ACC112 (cell line): ENCODE results near the gene C19orf81.

Experiments
- H2AFZ ChIP-seq: fragments of 200-600 bp; sonication (generic); one replicate; pipeline ENCODE4 v1.6.0; 2017; ENCODE audit warnings: antibody characterized with exemption, low read length; ENCODE audit not compliant: unreplicated experiment
- H3K27ac ChIP-seq: fragments of 200-600 bp; sonication (generic); 2 replicates; pipeline ENCODE4 v1.5.1; 2014; ENCODE audit warnings: low read depth, mild to moderate bottlenecking, antibody characterized with exemption, low read length, moderate library complexity
- H3K27me3 ChIP-seq: fragments of 200-600 bp; sonication (generic); 2 replicates; pipeline ENCODE4 v1.6.1; 2014; ENCODE audit warnings: mild to moderate bottlenecking, antibody characterized with exemption, low read length, moderate library complexity, mixed read lengths; ENCODE audit not compliant: insufficient read depth
- H3K36me3 ChIP-seq: fragments of 200-600 bp; sonication (generic); 2 replicates; pipeline ENCODE4 v1.6.1; 2016; ENCODE audit warnings: mild to moderate bottlenecking, antibody characterized with exemption, low read length, moderate library complexity, mixed read lengths; ENCODE audit not compliant: insufficient read depth
- H3K4me1 ChIP-seq: fragments of 200-600 bp; sonication (generic); one replicate; pipeline ENCODE4 v1.6.1; 2016; ENCODE audit warnings: low read length, mixed read lengths; ENCODE audit not compliant: insufficient read depth, unreplicated experiment, control insufficient read depth
- H3K4me3 ChIP-seq: fragments of 200-600 bp; sonication (generic); 2 replicates; pipeline ENCODE4 v1.5.1; 2014; ENCODE audit warnings: mild to moderate bottlenecking, low read depth, low read length
- H3K79me2 ChIP-seq: fragments of 200-600 bp; sonication (generic); one replicate; pipeline ENCODE4 v1.6.0; 2016; ENCODE audit warnings: low read length; ENCODE audit not compliant: control insufficient read depth, unreplicated experiment, insufficient read depth

The C19orf81 gene

GRCh38 chr19:50667759-50668231 lies 18.6 kb downstream of the C19orf81 start:
- no peak overlapping the region for H3K4me3 ChIP-seq
- H2AFZ ChIP-seq, result no peak overlapping the region
- no peaks in the 10 kb centered on the region for H3K36me3 ChIP-seq
- H3K79me2 ChIP-seq, result no peaks in the 10 kb centered on the region
- H3K27ac ChIP-seq, result no peak overlapping the region
- no peaks in the 10 kb centered on the region for H3K4me1 ChIP-seq
- H3K27me3 ChIP-seq, result peaks cover 39% of the 10 kb centered on the region

- Histone ChIP-seq H2AFZ (no peak overlapping the region), H3K36me3 (no peaks in the 10 kb centered on the region), H3K4me3 (no peak overlapping the region), H3K4me1 (no peaks in the 10 kb centered on the region), H3K27ac (no peak overlapping the region), H3K79me2 (no peaks in the 10 kb centered on the region), H3K27me3 (peaks cover 45% of the 10 kb centered on the region)
Observed at GRCh38 chr19:50668416-50668815, 19.2 kb downstream of the C19orf81 start.

- no peak overlapping the region for H2AFZ ChIP-seq
Observed at GRCh38 chr19:50668879-50669278, 19.6 kb downstream of the C19orf81 start.

GRCh38 chr19:50669302-50670101 lies 20.3 kb downstream of the C19orf81 start:
- peaks cover 48% of the 10 kb centered on the region for H3K27me3 ChIP-seq
- H3K4me1 ChIP-seq, result no peaks in the 10 kb centered on the region
- H3K79me2 ChIP-seq, result no peaks in the 10 kb centered on the region
- no peak overlapping the region for H3K27ac ChIP-seq
- H2AFZ ChIP-seq, result no peak overlapping the region
- H3K4me3 ChIP-seq, result no peak overlapping the region
- H3K36me3 ChIP-seq, result no peaks in the 10 kb centered on the region

More at GRCh38 chr19:50668879-50669278, 19.6 kb downstream of the C19orf81 start:
- H3K79me2 ChIP-seq, result no peaks in the 10 kb centered on the region
- no peaks in the 10 kb centered on the region for H3K36me3 ChIP-seq
- no peak overlapping the region for H3K4me3 ChIP-seq
- H3K4me1 ChIP-seq, result no peaks in the 10 kb centered on the region
- H3K27ac ChIP-seq, result no peak overlapping the region
- H3K27me3 ChIP-seq, result peaks cover 48% of the 10 kb centered on the region

- Histone ChIP-seq H3K79me2 (no peaks in the 10 kb centered on the region), H3K36me3 (no peaks in the 10 kb centered on the region), H3K27me3 (peaks cover 48% of the 10 kb centered on the region), H3K27ac (no peak overlapping the region), H2AFZ (no peak overlapping the region), H3K4me3 (no peak overlapping the region), H3K4me1 (no peaks in the 10 kb centered on the region)
Observed at GRCh38 chr19:50670102-50670380, 20.8 kb downstream of the C19orf81 start.

GRCh38 chr19:50673118-50673517 lies 23.9 kb downstream of the C19orf81 start:
- Histone ChIP-seq H3K4me1 (no peaks in the 10 kb centered on the region), H3K79me2 (no peaks in the 10 kb centered on the region), H3K4me3 (no peak overlapping the region), H3K27me3 (peaks cover 26% of the 10 kb centered on the region), H3K27ac (no peak overlapping the region), H2AFZ (no peak overlapping the region), H3K36me3 (no peaks in the 10 kb centered on the region)

GRCh38 chr19:50676625-50677197 lies 27.5 kb downstream of the C19orf81 start:
- Histone ChIP-seq H3K36me3 (no peaks in the 10 kb centered on the region), H3K4me1 (no peaks in the 10 kb centered on the region), H3K27me3 (peaks cover 14% of the 10 kb centered on the region), H3K27ac (no peak overlapping the region), H3K79me2 (no peaks in the 10 kb centered on the region), H3K4me3 (no peak overlapping the region), H2AFZ (no peak overlapping the region)

- no peaks in the 10 kb centered on the region for H3K36me3 ChIP-seq
- H3K4me3 ChIP-seq, result no peak overlapping the region
- H3K79me2 ChIP-seq, result no peaks in the 10 kb centered on the region
- no peaks in the 10 kb centered on the region for H3K4me1 ChIP-seq
- no peak overlapping the region for H2AFZ ChIP-seq
- H3K27ac ChIP-seq, result no peak overlapping the region
- peaks cover 10% of the 10 kb centered on the region for H3K27me3 ChIP-seq
Observed at GRCh38 chr19:50677636-50678035, 28.4 kb downstream of the C19orf81 start.

GRCh38 chr19:50678323-50678722 lies 29.1 kb downstream of the C19orf81 start:
- Histone ChIP-seq H2AFZ (no peak overlapping the region), H3K4me1 (no peaks in the 10 kb centered on the region), H3K36me3 (no peaks in the 10 kb centered on the region), H3K27me3 (peaks cover 6% of the 10 kb centered on the region), H3K4me3 (no peak overlapping the region), H3K79me2 (no peaks in the 10 kb centered on the region), H3K27ac (no peak overlapping the region)

GRCh38 chr19:50679177-50680125 lies 30.2 kb downstream of the C19orf81 start:
- H3K4me3 ChIP-seq, result no peak overlapping the region
- H3K27ac ChIP-seq, result no peak overlapping the region
- no peaks in the 10 kb centered on the region for H3K4me1 ChIP-seq
- no peaks in the 10 kb centered on the region for H3K79me2 ChIP-seq
- no peaks in the 10 kb centered on the region for H3K36me3 ChIP-seq
- peaks cover 3% of the 10 kb centered on the region; the same call in 1 of the 2 replicates for H3K27me3 ChIP-seq
- H2AFZ ChIP-seq, result no peak overlapping the region
